Cardiac muscle cell (in vitro differentiated cells and primary cell): Measurements from ENCODE around the gene DOK5. TPM values are rescaled to one million over a fixed set of nuclear protein-coding genes. Genes with fewer than 3 reads are reported as not detected.

Experiments
- DNase-seq, 2 donors: peaks; one replicate each; pipeline versions ENCODE4 v3.0.0 to v3.0.0-alpha.2; 2010 to 2017; ENCODE audit warnings: low read depth in 1 of 2, low spot score in 1 of 2
- H3K27ac ChIP-seq: fragments of 200-600 bp; sonication (generic); 2 replicates; pipeline ENCODE4 v1.5.1; 2016
- H3K27me3 ChIP-seq: fragments of 200-600 bp; sonication (generic); 2 replicates; pipeline ENCODE4 v1.6.0; 2016; ENCODE audit warnings: control low read depth
- H3K36me3 ChIP-seq: fragments of 200-600 bp; sonication (generic); 2 replicates; pipeline ENCODE4 v1.5.1; 2016; ENCODE audit warnings: control low read depth
- H3K4me1 ChIP-seq: fragments of 200-600 bp; sonication (generic); 2 replicates; pipeline ENCODE4 v1.8.1; 2017; ENCODE audit warnings: low read depth, mild to moderate bottlenecking, mixed run types
- H3K4me3 ChIP-seq: fragments of 200-600 bp; sonication (generic); 2 replicates; pipeline ENCODE4 v1.5.1; 2016; ENCODE audit warnings: mild to moderate bottlenecking
- H3K9me3 ChIP-seq: fragments of 200-600 bp; sonication (generic); 2 replicates; pipeline ENCODE4 v1.5.1; 2017; ENCODE audit warnings: low read depth, mild to moderate bottlenecking, control low read depth
- polyA plus RNA-seq: library from polyadenylated mRNA; unstranded; fragments of >200 nt; fragmentation: Nextera tagmentation; extraction: Ambion mirVana; gene quantifications from 2 replicates; pipeline ENCODE4 v1.2.1, GENCODE V29; 2016
- total RNA-seq: library from RNA; depleted of rRNA; stranded (reverse); fragments of >200 nt; gene quantifications from 2 replicates; pipeline ENCODE4 v1.2.3, GENCODE V29; 2016
- TF ChIP-seq, protein P1 (sequence below): IDR thresholded peaks from 2 replicates; pipeline ENCODE4 v1.5.1; 2012; ENCODE audit warnings: low read depth, mild to moderate bottlenecking, low read length

Gene DOK5
- total RNA-seq (1.0 and 1.4 TPM in 2 replicates), polyA plus RNA-seq (1.6 and 5.9 TPM in 2 replicates)

DNA sequence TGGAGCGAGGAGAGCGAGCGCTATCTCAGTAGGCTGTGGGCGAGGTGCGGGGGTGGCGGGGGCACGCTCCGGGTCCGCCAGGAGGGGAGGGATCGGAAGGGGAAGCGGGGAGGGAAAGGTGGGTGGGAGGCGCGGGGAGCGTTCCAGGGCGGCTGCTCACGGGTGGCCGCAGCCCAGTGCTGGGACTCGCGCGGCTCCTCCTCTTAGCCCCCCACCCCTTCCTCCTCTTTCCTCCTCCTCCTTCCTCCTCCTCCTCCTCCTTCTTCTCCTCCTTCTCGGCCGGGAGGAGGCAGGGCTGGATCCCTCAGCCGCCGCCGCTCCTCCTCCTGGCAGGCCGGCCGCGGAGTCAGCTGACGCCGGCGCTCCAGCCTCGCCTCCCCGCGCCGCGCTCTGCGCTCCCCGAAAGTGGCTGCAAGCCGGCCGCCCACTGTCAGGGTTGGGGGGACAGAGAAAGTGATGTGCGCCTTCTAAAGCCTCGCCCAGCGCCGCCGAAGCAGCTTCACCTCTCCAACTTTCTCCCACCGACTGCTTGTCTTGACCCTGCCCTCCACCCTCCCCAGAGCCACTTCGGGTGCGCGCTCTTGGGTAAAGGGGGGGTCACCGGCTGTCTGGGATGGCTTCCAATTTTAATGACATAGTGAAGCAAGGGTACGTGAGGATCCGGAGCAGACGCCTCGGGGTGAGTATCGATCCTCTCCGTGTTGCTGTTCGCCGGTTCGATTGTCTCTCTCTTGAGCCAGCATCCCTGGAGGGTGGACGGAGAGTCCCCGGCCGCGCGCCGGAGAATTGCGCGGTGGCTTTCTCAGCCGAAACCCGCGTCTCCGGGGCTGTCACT is at the start of gene DOK5:
TSS of gene DOK5 (plus strand) at position 260 of the 835 bp plus-strand sequence. CDS start at position 614, 354 bp downstream.
- DNase-seq: peak; percentile 54 to 83
- Histone ChIP-seq H3K27ac (no peak within 1 kb of the TSS), H3K9me3 (no peaks in the 10 kb centered on the region), H3K27me3 (peaks cover 25% of the 10 kb centered on the region), H3K4me1 (no peaks in the 10 kb centered on the region), H3K4me3 (peak within 1 kb of the TSS; percentile 81), H3K36me3 (no peaks in the 10 kb centered on the region)
- TF ChIP-seq, protein P1, sequence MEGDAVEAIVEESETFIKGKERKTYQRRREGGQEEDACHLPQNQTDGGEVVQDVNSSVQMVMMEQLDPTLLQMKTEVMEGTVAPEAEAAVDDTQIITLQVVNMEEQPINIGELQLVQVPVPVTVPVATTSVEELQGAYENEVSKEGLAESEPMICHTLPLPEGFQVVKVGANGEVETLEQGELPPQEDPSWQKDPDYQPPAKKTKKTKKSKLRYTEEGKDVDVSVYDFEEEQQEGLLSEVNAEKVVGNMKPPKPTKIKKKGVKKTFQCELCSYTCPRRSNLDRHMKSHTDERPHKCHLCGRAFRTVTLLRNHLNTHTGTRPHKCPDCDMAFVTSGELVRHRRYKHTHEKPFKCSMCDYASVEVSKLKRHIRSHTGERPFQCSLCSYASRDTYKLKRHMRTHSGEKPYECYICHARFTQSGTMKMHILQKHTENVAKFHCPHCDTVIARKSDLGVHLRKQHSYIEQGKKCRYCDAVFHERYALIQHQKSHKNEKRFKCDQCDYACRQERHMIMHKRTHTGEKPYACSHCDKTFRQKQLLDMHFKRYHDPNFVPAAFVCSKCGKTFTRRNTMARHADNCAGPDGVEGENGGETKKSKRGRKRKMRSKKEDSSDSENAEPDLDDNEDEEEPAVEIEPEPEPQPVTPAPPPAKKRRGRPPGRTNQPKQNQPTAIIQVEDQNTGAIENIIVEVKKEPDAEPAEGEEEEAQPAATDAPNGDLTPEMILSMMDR: peak; percentile 5

DNA sequence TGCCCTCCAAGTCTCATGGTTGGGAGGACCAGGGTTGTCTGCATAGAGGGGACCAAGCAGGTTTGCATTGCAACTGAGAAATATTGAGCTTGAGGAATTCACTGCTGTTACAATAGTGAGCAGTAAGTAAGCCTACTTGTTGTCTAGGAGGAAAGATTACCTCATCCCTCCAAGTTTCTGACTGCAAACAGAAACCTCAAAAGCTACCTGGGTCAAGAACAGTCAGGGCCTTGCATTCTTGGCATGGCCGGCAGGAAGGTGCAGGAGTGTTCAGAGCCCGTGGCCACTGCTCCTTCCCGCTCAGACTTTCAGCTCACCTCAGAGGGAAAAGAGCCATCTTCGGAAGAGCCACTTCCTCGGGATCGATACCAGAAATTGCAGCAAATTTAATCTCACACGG is 46.0 kb upstream of the DOK5 start:
- Histone ChIP-seq H3K4me3 (no peak overlapping the region), H3K4me1 (no peaks in the 10 kb centered on the region), H3K27me3 (no peaks in the 10 kb centered on the region), H3K27ac (no peak overlapping the region), H3K36me3 (no peaks in the 10 kb centered on the region), H3K9me3 (no peaks in the 10 kb centered on the region)
- DNase-seq: no peak
- TF ChIP-seq, protein P1: no peak

DNA sequence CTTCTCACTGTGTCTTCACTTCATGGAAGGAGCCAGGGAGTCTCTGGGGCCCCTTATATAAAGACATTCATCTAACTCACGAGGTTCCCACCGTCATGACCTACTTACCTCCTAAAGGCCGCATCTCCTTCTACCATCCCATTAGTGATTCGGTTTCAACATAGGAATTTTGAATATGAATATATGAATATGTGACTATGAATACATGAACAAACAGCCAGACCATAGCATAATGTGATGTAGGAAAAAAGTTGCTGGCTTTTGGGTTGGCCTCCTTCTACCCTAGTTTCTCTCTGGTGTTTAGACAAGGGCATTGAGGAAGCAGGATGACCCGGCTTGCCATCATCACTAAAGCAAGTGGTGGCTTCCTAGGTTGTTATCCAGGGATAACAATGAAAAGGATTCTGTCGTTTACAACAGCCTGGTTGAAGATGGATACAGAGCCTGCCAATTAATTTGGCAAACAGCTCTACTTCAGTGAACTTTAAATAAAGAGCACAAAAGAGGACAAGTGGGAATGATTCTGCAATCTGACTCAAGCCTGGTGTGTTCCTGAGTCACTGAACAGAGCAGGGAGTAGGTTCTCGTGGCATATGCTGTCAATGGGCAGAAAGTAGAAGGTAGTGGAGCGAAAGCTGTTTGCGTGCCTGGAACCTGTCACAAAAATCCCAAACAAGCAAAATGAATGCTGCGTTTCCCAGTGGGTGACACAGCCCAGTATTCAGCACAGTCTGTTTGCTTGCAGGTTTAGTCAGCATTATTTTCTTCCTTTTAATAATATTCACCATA is 44.0 kb upstream of the DOK5 start:
- Histone ChIP-seq H3K9me3 (no peaks in the 10 kb centered on the region), H3K4me1 (no peaks in the 10 kb centered on the region), H3K27ac (no peak overlapping the region), H3K4me3 (no peak overlapping the region), H3K27me3 (no peaks in the 10 kb centered on the region), H3K36me3 (no peaks in the 10 kb centered on the region)
- no peak for DNase-seq
- TF ChIP-seq, protein P1: no peak

DNA sequence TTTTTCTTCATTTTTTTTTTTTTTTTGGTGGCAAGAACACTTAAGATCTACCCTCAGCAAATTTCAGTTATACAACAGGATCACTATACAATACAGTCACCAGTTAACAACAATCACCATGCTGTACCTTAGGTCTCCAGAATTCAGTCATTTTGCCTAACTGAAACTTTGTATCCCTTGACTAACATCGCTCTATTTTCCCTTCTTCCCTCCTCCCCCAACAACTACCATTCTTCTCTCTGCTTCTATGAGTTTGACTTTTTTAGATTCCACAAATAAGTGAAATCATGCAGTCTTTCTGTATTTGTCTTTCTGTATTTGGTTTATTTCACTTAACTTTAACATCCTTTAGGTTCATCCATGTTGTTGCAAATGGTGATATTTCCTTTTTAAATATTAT is 42.4 kb upstream of the DOK5 start:
- H3K27ac ChIP-seq: no peak overlapping the region
- TF ChIP-seq, protein P1: no peak

DNA sequence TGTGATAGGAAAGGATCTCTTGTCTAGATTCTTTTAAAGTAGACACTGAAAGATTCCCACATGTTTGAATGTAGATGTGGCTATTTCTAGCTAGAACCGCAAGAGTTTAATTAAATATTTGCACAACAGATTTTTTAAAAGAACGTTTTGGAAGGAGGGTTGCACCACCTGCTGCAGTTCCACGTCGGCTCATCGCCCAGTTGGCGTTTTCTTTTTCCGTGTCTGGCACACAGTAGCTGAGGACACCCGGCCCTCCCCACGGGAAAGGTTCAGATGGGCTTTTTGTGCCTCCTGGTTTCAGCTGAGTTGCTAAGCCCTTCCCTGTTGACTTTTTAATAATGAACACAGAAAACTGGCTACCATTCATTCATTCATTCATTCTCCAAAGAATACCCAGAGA is 41.8 kb upstream of the DOK5 start:
- Histone ChIP-seq H3K27me3 (no peaks in the 10 kb centered on the region), H3K4me3 (no peak overlapping the region), H3K27ac (no peak overlapping the region), H3K36me3 (no peaks in the 10 kb centered on the region), H3K4me1 (no peaks in the 10 kb centered on the region), H3K9me3 (no peaks in the 10 kb centered on the region)
- TF ChIP-seq, protein P1: no peak
- no peak for DNase-seq

More for the DNA sequence above, 42.4 kb upstream of the DOK5 start:
- Histone ChIP-seq H3K36me3 (no peaks in the 10 kb centered on the region), H3K27me3 (no peaks in the 10 kb centered on the region), H3K4me3 (no peak overlapping the region), H3K9me3 (no peaks in the 10 kb centered on the region), H3K4me1 (no peaks in the 10 kb centered on the region)
- no peak for DNase-seq
